NK-92 treated with Interleukin-12 subunit alpha and Interleukin-12 subunit beta, amount 100 ng/mL, for 24 hours (cell line): ENCODE measurements around the gene CAST.
A peak's percentile ranks its signal among the peaks of the same experiment; 100 is the strongest.

Source experiments
- DNase-seq: peaks from one replicate; lab custom pipeline; 2025; lab: John Stamatoyannopoulos, UW

CAST gene

GRCh38 chr5:96648023-96648422 lies 14.2 kb upstream of the CAST start:
- DNase-seq, result no peak

GRCh38 chr5:96648593-96648992 lies 13.6 kb upstream of the CAST start:
- DNase-seq, result no peak

GRCh38 chr5:96649251-96649662 lies 12.9 kb upstream of the CAST start:
- no peak for DNase-seq

DNA sequence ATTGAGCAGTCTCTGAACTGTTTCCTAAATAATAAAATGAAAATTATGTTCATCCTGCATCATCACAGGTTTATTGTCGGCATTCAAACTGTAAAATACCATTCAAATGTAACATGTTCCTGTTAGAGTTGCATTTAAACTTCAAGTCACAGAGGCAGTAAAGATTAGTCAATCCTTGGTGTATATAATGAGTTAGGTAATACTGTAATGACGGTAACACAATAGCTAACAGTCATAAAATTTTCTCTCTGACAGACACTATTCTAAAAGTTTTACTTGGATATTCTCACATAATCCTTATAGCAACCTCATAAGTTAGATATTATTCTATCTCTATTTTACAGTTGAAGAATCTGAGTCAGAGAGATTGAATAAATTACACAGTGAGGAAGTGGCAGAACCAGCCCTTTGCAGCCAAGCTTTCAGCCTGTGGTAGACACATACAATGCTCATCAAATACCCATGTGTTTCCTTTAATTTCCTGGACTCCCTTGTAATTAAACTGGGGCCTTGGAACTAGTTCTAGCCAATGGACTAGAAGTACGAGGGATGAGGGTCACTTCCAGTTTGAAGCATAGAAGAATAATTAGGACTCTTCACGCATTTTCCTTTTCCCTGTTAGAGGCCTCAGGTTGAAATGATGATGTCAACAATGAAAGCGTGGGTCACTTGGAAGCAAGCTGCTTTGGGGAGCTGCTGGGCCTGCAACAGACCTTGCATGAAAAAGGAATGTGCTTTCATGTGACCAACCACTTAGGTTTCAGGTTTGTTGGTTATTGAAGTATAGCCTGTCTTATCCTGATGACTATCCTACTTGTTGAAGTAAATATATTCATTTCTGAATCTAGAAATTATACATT lies 12.3 kb upstream of the CAST start:
- no peak for DNase-seq

DNA sequence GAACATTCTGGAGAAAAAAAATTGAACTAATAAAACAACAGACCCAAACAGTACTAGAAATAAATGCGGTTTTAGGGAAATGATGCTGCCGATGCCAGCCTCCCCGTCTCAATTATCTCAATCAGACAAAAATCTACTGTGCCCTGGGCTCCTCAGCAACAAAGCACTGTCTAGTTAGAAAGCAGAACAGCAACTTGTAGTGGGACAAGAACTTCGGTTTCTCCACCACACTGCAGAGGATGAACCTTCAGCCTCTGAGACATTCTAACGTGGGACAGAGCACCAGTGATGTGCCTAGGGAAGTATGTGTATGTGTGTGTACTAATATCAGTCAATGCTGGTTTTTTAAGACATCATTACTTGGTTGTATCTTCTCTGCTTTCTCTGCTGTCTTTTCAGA lies 11.1 kb upstream of the CAST start:
- DNase-seq, result no peak

GRCh38 chr5:96651948-96652753 lies 10.0 kb upstream of the CAST start:
- no peak for DNase-seq

DNA sequence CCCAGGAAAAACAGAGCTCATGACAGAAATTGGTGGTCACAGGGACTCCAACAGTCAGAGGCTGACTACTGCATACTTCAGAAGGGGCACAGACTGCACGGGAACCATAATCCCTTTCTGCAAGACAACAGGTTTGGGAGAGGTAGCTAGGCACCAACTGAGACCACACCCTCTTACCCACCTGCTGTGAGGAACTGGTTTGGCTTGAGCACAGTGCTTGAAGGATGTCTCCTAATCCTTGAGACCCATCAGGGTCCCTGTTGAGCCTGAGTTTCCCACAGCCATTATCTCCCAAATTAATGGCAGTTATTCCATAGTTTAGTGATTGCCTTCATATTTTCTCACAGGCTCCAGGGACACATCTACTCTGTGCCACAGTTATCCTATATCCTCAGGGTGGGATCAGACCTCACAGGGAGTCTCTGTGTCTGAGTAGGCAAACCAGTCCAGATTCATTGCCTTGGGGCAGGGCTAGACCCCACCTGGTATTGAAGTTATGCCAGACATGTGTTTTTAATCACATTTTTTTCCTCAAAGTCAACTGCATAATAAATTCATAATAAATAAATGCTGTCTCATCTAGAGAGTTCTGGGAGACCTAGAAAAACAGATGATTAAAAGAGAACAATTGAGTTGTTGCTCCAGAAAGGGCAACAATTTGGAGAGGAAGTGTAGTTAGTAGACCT lies 9.3 kb upstream of the CAST start:
- DNase-seq, result no peak

- DNase-seq, result no peak
Observed at GRCh38 chr5:96654209-96654608, 8.0 kb upstream of the CAST start.

DNA sequence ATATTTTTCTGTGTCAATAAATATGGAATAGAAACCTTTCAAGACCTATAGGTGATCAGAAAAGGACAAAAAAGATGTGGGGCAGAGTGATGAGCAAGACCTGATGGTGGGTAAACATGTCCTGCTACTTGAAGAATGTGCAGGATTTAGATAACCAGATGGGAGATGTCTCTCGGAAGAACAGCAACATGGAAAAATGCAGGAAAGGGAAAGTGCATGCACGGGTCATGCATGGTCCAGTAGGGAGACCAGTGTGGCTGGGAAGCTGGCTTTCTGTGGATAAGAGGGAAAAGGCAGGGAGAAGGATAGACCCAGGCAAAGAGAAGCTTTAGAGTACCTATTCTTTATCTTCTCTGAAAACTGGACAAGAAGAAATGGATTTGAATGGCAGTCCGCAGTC lies 7.1 kb upstream of the CAST start:
- DNase-seq, result no peak

DNA sequence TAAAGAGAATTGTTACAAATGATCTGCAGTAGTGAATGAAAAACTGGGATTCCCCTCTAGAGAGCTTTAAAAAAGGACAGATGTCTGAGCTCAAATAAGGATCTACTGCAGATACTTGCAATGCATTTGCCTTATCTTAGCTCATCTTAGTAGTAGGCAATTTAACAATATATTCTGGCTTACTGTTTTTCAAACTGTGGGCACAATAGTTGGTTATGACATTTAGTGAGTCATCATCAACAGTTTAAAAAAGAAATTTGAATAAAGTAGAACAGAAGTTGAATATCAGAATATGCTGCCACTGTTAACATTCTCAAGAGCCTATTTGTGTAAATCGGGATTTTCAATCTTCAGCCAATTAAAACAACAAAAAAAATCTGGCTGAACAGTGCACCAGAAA lies 6.7 kb upstream of the CAST start:
- DNase-seq, result no peak

DNA sequence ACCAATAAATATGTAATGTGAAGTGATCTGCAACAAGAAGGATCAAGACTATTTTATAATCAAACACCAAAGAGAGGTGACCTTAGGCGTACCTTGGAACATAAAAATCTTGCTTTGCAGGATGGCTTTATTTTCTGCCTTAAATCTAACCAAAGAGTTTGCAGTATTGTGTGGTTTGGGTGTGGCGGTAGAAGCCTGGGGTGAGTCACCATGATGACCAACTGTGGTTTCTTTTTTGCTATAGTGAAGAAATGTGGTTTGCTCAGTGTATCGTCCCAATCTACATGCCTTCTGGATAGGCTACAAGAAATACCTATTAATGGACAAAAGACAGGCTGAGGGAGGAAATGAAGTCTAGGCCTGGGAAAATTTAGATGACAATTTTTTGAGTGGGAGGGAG lies 5.1 kb upstream of the CAST start:
- DNase-seq, result peak; percentile 45

DNA sequence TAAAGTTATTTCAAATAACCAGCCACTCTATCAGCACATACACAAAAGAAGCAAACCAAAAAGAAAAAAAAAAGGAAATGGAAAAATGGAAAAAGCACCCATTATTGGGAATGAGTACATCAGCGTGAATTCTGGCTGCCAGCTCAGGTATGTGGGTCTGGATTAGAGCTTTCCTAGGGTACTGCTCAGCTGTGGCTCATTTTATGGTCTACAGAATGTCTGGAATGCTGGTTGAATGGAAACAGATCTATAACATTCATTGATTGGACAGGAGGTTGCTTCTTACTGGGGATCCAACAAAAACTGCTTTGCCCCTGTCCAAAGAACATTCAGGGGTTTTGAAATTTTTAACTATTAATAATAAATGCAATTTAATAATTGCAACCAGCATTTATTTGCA lies 3.9 kb upstream of the CAST start:
- no peak for DNase-seq

DNA sequence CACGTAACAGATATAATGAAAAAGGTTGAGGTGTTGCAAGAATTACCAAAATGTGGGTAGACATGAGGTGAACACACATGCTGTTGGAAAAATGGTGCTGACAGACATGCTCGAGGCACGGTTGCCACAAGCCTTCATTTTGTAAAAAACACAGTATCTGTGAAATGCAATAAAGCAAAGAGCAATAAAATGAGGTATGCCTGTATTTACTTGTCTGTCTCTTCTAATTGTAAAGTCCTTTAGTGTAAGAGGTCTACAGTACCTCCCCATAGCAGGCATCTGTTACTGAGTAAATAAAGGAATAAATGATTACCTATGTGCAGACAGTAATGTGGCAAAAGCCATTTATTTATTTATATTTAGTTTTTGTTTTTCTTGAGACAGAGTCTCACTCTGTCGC lies 3.0 kb upstream of the CAST start:
- no peak for DNase-seq

- no peak for DNase-seq
Observed at GRCh38 chr5:96660971-96661854, 963 bp upstream of the CAST start.

GRCh38 chr5:96662725-96663518 lies 746 bp downstream of the CAST start:
- DNase-seq, result peak; percentile 82

DNA sequence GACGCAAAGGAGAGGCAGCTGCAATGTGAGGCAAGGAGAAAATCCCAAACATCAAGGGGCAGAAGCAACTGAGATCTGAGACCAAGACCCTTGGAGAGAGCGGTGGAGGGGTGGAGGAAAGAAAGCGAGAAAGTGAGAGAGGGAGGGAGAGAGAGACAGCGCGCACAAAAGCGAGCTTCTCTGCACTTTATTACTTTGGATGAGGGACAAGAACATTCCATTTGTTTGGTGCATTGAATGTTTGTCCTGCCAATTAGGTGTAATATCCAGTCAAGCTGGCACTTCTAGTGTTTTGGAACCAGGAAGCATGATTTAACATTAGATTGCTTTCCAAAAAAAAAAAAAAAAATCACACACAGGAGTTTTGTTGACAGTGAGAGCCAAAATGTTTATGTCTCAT lies 1.4 kb downstream of the CAST start:
- DNase-seq, result no peak

- DNase-seq, result no peak
Observed at GRCh38 chr5:96664669-96665068, 2.5 kb downstream of the CAST start.

GRCh38 chr5:96668725-96669124 lies 6.5 kb downstream of the CAST start:
- DNase-seq, result no peak

DNA sequence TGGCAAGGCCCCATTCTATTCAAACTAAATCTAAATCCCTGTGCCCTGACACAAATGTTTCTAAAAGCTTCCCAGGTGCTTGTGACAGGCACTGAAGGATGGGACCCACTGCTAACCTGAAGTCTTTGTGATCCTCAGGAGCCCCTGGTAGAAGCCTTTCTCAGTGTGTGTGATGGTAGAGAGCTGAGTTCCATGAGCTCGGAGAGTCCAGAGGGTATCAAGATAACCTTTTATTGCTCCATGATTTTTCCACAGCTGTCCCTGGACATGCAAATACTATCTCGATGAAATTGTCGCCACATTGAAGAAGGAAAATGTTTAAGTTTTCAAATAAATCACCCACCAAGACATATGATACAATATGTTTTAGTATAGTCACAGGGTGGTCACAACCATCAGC lies 7.7 kb downstream of the CAST start:
- no peak for DNase-seq

DNA sequence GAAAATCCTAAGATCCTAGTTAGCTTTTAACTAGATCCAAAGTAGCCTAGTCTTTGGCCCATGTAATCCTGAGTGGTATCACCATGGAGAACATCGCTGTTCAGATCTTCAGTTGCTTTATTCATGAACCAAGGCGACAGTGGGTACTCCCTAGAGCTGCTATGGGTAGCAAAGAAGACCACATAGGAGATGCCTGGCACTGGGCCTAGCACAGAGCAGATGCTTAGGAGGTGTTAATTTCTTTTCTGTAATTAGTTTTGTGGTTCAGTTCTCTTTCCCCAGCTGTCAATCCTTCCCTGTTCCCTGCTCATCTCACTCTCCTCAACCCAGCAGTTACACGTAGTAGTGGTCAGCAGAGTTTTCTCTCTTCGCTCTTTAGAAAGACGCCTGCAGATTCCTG lies 9.3 kb downstream of the CAST start:
- DNase-seq, result no peak

DNA sequence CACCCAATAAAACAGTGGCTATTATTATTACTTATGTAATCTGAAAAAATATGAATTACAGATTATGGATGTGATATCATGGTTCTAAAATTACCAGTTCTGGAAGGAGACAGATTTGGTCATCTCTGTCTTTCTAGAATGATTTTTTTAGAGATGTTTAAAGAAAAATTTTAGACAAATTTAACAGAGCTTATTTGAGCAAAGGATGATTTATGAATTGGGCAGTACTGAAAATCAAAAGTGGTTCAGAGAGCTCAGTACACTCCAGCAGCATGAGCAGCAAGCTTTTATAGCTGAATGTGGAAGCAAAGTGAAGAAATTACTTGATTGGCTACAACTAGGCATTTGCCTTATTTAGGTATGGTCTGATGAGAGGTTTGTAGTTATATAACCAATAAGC lies 11.0 kb downstream of the CAST start:
- no peak for DNase-seq
